ENCODE measurements around the gene FAM228A.

The FAM228A gene

GRCh38 chr2:24207359-24207758 is 32.5 kb downstream of the FAM228A start:
- no peak overlapping the region for H3K4me3 ChIP-seq (ENCODE audit: insufficient read depth, low read length, poor library complexity, severe bottlenecking)

GRCh38 chr2:24208490-24208889 is 33.6 kb downstream of the FAM228A start:
- TF ChIP-seq EZH2phosphoT487 (conservative IDR thresholded peaks at IDR 0.05; ENCODE audit: low read length) (no peak), CTCF (IDR thresholded peaks at IDR 0.05; ENCODE audit: insufficient read depth, low read length, poor library complexity, severe bottlenecking) (no peak)
- Histone ChIP-seq H4K20me1 (ENCODE audit: low read depth, low read length) (no peaks in the 10 kb centered on the region), H3K4me3 (ENCODE audit: insufficient read depth, low read length, poor library complexity, severe bottlenecking) (no peak overlapping the region), H3K79me2 (ENCODE audit: insufficient read depth, low read length) (no peaks in the 10 kb centered on the region), H3K27ac (ENCODE audit: low read depth, low read length) (no peak overlapping the region), H3K9ac (ENCODE audit: low read length) (no peak overlapping the region), H2AFZ (ENCODE audit: low read depth, low read length, severe bottlenecking) (no peak overlapping the region), H3K36me3 (ENCODE audit: low read length) (no peaks in the 10 kb centered on the region), H3K4me2 (ENCODE audit: low read depth, low read length, poor library complexity, severe bottlenecking) (no peak overlapping the region), H3K9me2 (replicated peaks; ENCODE audit: insufficient read depth, low read length) (no peaks in the 10 kb centered on the region), H3F3A (ENCODE audit: insufficient read depth) (no peaks in the 10 kb centered on the region), H3K9me3 (ENCODE audit: insufficient read depth, low read length) (no peaks in the 10 kb centered on the region), H3K27me3 (ENCODE audit: low read length) (no peaks in the 10 kb centered on the region)

More at GRCh38 chr2:24207359-24207758, 32.5 kb downstream of the FAM228A start:
- Histone ChIP-seq H3K9me3 (ENCODE audit: insufficient read depth, low read length) (no peaks in the 10 kb centered on the region), H3K4me2 (ENCODE audit: low read depth, low read length, poor library complexity, severe bottlenecking) (no peak overlapping the region), H4K20me1 (ENCODE audit: low read depth, low read length) (no peaks in the 10 kb centered on the region), H3K9me2 (replicated peaks; ENCODE audit: insufficient read depth, low read length) (no peaks in the 10 kb centered on the region), H3K9ac (ENCODE audit: low read length) (no peak overlapping the region), H3K27me3 (ENCODE audit: low read length) (no peaks in the 10 kb centered on the region), H3K36me3 (ENCODE audit: low read length) (no peaks in the 10 kb centered on the region), H2AFZ (ENCODE audit: low read depth, low read length, severe bottlenecking) (no peak overlapping the region), H3K79me2 (ENCODE audit: insufficient read depth, low read length) (no peaks in the 10 kb centered on the region), H3K27ac (ENCODE audit: low read depth, low read length) (no peak overlapping the region), H3F3A (ENCODE audit: insufficient read depth) (no peaks in the 10 kb centered on the region)
- TF ChIP-seq EZH2phosphoT487 (conservative IDR thresholded peaks at IDR 0.05; ENCODE audit: low read length) (no peak), CTCF (IDR thresholded peaks at IDR 0.05; ENCODE audit: insufficient read depth, low read length, poor library complexity, severe bottlenecking) (no peak)

GRCh38 chr2:24209389-24210105 is 34.7 kb downstream of the FAM228A start:
- Histone ChIP-seq H3K4me3 (ENCODE audit: insufficient read depth, low read length, poor library complexity, severe bottlenecking) (no peak overlapping the region), H3K9me2 (replicated peaks; ENCODE audit: insufficient read depth, low read length) (no peaks in the 10 kb centered on the region), H2AFZ (ENCODE audit: low read depth, low read length, severe bottlenecking) (no peak overlapping the region), H3K27ac (ENCODE audit: low read depth, low read length) (no peak overlapping the region), H3K36me3 (ENCODE audit: low read length) (no peaks in the 10 kb centered on the region), H3K9ac (ENCODE audit: low read length) (no peak overlapping the region), H3F3A (ENCODE audit: insufficient read depth) (peaks cover 1% of the 10 kb centered on the region; the same call in 1 of the 2 replicates), H3K27me3 (ENCODE audit: low read length) (no peaks in the 10 kb centered on the region), H3K4me2 (ENCODE audit: low read depth, low read length, poor library complexity, severe bottlenecking) (no peak overlapping the region), H4K20me1 (ENCODE audit: low read depth, low read length) (no peaks in the 10 kb centered on the region), H3K9me3 (ENCODE audit: insufficient read depth, low read length) (no peaks in the 10 kb centered on the region), H3K79me2 (ENCODE audit: insufficient read depth, low read length) (no peaks in the 10 kb centered on the region)
- no peak for TF ChIP-seq CTCF (IDR thresholded peaks at IDR 0.05; ENCODE audit: insufficient read depth, low read length, poor library complexity, severe bottlenecking)
- TF ChIP-seq EZH2phosphoT487 (conservative IDR thresholded peaks at IDR 0.05; ENCODE audit: low read length), result no peak

Measured in SU-DHL-6 (cell line).